HFF-Myc (cell line): ENCODE measurements around the gene POU2F1.
"Not testable (repeated sequence)": the region's sequence is repeated elsewhere in the genome, so short reads cannot be mapped to it uniquely, and the experiment has no call there.

Source experiments
- DNase-seq: peaks from one replicate; pipeline ENCODE4 v3.0.0-alpha.2; 2011; ENCODE audit warnings: low read depth; ENCODE audit errors: extremely low read depth
- H3K4me3 ChIP-seq: replicated peaks from 2 replicates; pipeline ENCODE4 v1.5.1; 2011; ENCODE audit warnings: low read depth, mild to moderate bottlenecking, control low read depth, low read length
- TF ChIP-seq, protein P1 (sequence below): IDR thresholded peaks from 2 replicates; pipeline ENCODE4 v1.5.1; 2012; ENCODE audit warnings: mild to moderate bottlenecking, low read depth, low read length, control low read depth; ENCODE audit errors: missing control alignments

POU2F1 gene

DNA sequence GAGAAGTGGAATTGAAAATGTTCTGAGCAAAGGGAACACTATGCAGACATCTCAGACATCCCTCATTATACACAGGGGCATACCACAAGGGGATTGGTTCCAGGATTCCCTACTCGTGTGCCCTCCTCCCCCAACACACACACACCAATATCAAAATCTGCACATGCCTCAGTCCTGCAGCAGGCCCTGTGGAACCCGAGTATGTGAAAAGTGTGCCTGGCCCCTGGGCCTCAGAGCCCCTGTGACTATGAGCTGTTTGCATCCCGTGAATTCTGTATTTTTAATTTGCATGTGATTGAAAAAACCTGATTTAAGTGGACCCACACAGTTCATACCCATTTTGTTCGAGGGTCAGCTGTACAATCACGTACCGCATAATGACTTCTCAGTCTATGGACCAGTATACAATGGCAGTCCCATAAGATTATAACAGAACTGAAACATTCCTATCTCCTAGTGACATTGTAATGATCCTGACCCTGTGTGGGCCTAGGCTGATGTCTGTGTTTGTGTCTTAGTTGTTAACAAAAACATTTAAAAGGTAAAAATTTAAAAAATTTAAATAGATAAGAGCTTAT is 11.3 kb downstream of the POU2F1 start:
- DNase-seq = no peak
- TF ChIP-seq, protein P1, sequence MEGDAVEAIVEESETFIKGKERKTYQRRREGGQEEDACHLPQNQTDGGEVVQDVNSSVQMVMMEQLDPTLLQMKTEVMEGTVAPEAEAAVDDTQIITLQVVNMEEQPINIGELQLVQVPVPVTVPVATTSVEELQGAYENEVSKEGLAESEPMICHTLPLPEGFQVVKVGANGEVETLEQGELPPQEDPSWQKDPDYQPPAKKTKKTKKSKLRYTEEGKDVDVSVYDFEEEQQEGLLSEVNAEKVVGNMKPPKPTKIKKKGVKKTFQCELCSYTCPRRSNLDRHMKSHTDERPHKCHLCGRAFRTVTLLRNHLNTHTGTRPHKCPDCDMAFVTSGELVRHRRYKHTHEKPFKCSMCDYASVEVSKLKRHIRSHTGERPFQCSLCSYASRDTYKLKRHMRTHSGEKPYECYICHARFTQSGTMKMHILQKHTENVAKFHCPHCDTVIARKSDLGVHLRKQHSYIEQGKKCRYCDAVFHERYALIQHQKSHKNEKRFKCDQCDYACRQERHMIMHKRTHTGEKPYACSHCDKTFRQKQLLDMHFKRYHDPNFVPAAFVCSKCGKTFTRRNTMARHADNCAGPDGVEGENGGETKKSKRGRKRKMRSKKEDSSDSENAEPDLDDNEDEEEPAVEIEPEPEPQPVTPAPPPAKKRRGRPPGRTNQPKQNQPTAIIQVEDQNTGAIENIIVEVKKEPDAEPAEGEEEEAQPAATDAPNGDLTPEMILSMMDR = no peak
- no peak overlapping the region for H3K4me3 ChIP-seq

DNA sequence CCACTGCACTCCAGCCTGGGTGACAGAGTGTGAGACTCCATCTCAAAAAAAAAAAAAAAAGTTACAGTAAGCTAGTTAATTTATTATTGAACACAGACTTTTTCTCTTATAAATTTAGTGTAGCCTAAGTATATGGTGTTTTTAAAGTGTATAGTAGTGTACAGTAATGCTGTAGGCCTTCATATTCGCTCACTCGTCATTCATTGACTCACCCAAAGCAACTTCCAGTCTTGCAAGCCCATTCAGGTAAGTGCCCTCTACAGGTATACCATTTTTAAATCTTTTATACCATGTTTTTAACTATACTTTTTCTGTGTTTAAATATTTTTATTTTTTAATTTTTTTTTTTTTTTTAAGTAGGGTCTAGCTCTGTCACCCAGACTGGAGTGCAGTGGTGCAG is 12.1 kb downstream of the POU2F1 start:
- no peak overlapping the region for H3K4me3 ChIP-seq
- DNase-seq = no peak
- TF ChIP-seq, protein P1 = no peak

DNA sequence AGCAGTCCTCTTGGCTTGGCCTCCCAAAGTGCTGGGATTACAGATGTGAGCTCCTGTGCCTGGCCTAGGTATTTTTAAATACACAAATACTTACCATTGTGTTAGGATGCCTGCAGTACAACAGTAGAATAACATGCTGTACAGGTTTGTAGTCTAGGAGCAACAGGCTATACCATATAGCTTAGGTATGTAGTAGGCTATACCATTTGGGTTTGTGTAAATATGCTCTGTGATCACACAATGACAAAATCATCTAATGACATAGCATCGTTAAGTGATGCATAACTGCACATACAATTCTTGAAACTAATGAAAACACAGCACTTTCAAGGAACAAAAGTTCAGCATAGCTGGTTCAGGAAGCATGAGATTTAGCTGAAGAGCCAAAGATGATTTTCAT is 12.7 kb downstream of the POU2F1 start:
- TF ChIP-seq, protein P1 = no peak
- H3K4me3 ChIP-seq = no peak overlapping the region
- no peak for DNase-seq

DNA sequence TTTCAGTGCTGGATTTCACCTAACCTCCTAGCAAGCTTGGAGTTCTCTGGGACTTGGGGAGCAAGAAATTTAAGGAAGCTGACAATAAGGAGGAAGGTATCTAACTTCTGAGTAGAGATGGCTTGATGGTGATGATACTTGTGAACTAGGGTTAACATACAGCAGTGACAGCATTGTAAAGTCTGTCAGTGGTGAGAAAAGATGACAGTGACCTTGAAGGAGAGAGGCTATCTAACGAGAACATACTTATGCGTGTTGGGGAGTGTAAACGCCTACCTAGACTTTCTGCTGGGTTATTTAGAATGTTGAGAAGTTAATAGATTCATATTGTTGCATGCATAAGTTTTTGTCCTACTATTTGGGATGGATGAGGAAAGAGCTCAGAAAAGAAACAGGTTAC is 16.3 kb downstream of the POU2F1 start:
- TF ChIP-seq, protein P1 = no peak
- H3K4me3 ChIP-seq = no peak overlapping the region
- DNase-seq = no peak

DNA sequence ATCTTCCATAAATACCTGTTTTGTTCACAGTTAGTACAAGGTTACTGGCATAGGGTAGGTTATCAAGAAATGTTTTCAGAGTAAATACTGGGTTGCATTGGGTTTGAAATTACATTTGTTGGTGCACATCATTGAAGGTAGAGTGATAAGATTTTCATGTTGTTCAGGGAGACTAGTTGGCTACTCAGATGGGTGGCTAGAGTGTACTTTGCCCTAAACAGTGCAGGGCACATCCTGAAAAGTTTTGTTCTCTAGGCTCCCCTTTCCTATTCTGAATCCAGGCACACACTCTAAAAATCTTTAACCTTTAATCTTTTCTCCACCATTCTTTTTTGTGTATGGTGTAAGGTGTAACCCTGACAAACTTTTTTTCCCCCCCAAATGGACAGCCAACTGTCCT is 18.0 kb downstream of the POU2F1 start:
- DNase-seq = no peak
- H3K4me3 ChIP-seq = no peak overlapping the region
- TF ChIP-seq, protein P1 = no peak

DNA sequence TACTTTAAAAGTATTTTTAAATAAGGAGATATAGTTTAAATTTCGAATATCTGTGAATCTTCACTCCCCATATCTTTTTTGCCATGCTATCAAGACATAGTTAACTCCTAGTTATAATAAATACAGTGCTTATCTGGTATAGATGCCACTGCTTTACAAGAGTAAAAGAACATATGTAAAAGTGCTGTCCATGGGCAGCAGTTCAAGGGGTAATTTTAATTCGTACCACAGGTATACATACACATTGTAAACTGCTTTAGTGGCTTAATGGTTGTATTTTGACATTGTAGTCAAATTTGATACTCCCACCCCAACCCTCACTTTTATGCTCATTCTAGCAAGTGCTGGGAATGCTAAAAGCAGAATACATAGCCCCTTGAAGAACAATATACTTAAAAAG is 18.6 kb downstream of the POU2F1 start:
- no peak for DNase-seq
- TF ChIP-seq, protein P1 = no peak

DNA sequence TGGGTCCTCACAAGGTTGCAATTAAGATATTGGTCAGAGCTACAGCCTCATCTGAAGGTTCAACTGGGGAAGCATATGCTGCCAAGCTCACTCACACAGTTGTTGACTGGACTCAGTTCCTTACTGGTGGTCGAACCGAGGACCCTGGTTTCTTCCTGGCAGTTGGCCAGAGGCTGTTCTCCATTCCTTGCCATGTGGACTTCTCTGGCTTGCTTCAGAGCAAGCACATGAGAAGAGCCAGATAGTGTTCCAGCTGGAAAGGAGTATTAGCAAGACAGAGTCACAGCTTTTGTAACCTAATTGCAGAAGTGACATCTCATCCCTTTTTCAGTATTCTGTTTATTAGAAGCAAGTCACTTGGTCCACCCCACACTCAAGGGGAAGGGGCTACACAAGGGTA is 23.6 kb downstream of the POU2F1 start:
- DNase-seq = no peak
- TF ChIP-seq, protein P1 = no peak
- no peak overlapping the region for H3K4me3 ChIP-seq

More for the DNA sequence above, 18.6 kb downstream of the POU2F1 start:
- no peak overlapping the region for H3K4me3 ChIP-seq

DNA sequence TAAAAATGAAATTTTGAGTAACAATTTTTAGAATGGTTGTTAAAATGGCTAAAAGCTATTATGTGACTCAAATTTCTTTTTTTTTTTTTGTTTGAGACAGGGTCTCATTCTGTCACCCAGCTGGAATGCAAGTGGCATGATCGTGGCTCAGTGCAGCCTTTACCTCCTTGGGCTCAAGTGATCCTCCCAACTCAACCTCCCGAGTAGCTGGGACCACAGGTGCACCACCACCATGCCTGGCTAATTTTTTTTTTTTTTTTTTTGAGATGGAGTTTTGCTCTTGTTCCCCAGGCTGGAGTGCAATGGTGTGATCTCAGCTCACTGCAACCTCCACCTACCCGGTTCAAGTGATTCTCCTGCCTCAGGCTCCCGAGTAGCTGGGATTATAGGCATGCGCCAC is 24.5 kb downstream of the POU2F1 start:
- not testable (repeated sequence) for H3K4me3 ChIP-seq, DNase-seq
